LoVo (cell line): Measurements from ENCODE around the gene NDFIP2.
A peak's percentile ranks its signal among the peaks of the same experiment; 100 is the strongest.

Source experiments
- DNase-seq: peaks from one replicate; pipeline ENCODE4 v3.0.0-alpha.2; 2016; ENCODE audit warnings: low spot score

Gene NDFIP2, protein sequence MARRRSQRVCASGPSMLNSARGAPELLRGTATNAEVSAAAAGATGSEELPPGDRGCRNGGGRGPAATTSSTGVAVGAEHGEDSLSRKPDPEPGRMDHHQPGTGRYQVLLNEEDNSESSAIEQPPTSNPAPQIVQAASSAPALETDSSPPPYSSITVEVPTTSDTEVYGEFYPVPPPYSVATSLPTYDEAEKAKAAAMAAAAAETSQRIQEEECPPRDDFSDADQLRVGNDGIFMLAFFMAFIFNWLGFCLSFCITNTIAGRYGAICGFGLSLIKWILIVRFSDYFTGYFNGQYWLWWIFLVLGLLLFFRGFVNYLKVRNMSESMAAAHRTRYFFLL

DNA sequence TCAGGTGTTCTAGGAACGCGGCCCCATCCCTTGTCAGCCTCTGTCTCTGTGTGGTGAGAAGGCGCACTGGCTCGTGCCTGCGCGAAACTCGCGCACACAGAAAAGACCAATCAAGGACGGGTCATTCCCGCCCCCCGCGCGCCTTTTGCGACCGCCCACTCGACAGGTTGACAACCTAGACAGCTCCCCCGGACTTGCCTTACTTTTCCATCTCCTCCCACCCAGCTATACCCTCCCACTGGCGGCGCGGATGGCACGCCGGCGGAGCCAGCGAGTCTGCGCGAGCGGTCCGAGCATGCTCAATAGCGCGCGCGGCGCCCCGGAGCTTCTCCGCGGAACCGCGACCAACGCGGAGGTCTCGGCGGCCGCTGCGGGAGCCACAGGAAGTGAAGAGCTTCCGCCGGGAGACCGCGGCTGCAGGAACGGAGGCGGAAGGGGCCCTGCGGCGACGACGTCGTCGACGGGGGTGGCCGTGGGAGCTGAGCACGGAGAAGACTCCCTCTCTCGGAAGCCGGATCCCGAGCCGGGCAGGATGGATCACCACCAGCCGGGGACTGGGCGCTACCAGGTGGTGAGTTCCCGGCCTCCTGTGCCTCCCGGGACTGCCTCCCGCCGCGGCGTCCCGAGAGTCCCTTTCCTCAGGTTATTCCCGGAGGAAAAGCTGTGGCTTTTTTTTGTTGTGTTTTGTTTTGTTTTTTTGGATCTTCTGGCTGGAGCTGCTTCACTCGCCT lies at the start of gene NDFIP2:
NDFIP2 (plus strand) TSS at position 202 of the 731 bp plus-strand sequence; CDS start at position 251, 49 bp downstream.
- peak; percentile 92 for DNase-seq

DNA sequence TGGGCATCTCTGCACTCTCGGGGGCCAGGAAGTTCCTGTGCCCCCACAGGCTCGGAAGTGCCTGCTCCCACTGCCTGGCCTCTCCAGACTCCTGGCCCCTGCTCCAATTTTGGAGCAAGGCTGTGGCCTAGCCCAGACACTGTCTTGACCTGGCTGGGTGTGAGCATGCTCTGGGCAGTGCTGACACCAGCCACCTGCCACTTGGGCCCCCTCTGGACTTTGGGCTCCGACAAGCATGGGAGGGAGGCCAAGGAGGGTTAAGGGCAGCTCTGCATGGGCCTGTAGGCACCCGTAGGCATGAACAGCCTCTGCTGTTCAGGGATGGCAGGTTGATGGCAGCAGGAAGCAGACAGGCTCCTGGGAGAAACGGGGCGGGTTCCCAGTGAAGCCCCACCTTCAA lies 48.9 kb upstream of the NDFIP2 start:
- DNase-seq: no peak

DNA sequence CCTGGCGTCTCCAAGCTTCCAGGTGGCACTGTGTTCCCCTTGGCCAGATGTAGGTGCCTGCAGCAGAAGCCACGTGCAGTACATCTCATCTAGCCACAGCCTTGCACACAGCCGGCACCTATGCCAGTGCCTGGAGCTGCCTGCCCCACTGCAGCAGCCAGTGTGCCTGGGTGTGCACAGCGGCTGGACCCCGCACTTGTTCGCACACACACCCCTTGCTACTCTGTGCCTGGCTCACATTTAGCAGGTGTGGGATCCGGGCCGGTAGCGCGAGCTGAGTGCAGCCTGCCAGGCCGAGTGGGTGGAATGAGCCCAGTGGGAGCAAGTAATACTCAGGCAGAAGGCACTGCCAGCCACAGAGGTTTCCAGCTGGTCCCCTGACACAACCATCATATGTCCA lies 48.0 kb upstream of the NDFIP2 start:
- DNase-seq: no peak

DNA sequence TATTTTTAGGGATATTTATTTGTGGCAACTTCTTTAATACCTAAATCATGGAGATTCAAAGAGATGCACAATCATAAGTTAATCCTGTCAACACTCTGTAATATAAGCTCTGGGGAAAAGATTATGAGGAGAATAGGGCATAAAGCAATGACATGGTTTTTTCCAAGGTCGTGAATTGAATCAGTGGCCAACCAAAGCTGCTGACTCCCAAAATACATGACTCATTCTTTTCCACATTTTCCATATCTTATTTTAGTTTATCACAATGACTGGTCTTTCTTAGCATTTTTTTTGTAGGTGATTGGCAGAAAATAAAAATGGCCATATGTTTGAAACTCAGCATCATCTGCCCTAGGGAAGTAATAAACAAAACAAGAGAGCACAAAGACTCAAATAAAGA lies 46.4 kb upstream of the NDFIP2 start:
- DNase-seq: no peak

DNA sequence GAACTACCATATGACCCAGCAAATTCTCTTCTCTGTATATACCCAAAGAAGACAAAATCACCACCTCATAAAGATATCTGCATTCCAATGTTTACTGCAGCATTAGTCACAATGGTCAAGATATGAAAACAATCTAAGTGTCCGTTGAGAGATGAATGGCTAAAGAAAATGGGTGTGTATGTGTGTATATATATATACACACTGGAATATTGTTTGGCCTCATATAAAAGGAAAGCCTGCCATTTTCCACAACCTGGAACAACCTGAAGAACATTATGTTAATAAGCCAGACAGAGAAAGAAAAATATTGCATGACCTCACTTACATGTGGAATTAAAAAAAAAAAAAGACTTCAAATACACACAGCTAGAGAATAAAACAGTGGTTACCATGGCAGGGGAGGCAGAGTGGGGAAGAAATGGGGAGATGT lies 45.4 kb upstream of the NDFIP2 start:
- peak; percentile 81 for DNase-seq

DNA sequence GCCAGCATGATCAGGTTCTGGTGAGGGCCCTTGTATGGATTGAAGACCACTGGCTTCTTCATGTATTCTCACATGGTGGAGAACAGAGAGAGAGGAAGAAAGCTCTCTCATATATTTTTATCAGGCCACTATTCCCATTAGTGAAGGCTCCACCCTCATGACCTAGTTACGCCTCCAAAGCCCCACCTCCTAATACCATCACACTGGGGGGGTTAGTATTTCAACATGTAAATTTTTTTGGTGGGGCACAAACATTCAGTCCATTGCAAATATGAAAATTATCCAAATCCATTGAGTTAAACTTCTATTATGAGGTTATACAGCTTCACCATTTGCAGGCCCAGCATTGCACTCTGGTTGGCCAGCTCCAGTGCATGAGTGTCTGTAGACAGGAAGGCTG lies 41.7 kb upstream of the NDFIP2 start:
- no peak for DNase-seq

DNA sequence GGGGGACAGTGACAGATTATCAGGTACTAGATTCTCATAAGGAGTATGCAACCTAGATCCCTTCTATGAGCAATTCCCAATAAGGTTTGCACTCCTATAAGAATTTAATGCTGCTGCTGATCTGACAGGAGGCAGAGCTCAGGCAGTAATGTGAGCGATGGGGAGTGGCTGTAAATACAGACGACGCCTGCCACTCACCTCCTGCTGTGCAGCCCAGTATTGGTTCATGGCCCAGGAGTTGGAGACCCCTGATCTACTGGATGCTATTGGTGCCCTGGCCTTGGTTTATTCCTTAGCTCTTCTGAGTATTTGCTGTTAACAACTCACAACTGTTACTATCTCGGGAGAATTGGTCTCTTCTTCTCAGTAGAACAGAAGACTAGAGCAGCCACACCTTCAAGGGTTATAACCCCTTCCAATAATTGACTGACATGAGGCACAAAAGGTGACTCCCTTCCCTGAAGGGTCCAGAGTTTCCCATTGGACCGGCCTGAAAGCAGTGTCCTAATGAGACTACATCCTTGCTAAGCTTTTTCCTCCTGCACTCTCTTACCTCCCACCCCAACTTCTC lies 39.9 kb upstream of the NDFIP2 start:
- peak; percentile 32 for DNase-seq

DNA sequence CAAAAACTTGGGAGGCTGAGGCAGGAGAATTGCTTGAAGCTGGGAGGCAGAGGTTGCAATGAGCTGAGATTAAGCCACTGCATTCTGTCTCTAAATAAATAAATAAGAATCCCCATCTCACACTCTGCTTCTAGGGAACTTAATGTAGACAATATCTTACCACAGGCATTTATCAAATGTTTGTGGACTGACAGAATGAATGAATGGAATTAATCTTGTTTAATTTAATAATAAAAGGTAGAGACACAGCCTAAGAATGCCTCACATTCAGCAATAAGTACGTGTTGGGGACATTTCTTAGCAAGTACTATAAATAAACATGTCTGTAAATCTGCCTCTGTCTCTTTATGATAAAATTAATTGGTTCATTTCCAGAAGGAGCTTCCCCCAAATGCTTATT lies 38.7 kb upstream of the NDFIP2 start:
- DNase-seq: no peak

DNA sequence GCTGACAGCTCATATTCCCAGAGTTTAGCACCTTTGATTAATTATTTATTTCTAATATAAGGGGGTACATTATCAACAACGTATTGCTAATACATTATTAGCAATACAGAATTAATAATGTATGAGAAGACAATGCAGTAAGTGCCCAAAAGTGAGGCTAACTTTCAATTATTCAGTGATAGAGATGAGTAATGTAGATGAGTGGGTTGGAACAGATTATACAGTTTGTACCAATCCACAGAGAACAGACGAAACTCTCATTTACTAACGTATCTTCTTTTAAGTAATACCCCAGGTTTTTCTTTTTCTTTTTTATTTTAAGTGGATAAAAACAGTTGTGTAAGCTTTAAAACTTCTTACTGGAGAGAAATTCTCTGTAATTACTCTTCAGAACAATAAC lies 38.2 kb upstream of the NDFIP2 start:
- DNase-seq: no peak

DNA sequence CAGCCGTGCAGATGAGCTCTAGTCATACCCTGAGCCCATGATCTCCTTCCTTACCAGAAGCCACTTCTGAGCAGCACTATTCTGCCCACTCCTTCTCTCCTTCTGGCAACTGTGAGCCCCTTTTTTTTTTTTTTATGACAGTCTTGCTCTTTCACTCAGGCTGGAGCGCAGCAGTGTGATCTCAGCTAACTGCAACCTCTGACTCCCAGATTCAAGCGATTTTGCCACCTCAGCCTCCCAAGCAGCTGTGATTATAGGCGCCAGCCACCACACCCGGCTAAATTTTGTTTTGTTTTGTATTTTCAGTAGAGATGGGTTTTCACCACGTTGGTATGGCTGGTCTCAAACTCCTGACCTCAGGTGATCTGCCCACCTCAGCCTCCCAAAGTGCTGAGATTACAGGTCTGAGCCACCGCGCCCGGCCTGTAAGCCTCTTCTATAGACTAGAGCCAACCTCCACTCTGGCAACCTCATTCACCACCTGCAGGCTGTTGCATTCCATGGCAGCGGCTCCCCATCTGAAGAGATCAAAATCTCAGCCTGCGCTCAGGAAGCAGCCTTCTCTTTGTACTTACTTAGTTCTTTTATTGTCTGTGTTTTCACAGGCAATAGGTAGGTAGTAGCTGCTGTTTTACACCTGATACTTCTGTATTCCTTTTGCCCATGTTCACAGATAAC lies 34.8 kb upstream of the NDFIP2 start:
- DNase-seq: no peak

DNA sequence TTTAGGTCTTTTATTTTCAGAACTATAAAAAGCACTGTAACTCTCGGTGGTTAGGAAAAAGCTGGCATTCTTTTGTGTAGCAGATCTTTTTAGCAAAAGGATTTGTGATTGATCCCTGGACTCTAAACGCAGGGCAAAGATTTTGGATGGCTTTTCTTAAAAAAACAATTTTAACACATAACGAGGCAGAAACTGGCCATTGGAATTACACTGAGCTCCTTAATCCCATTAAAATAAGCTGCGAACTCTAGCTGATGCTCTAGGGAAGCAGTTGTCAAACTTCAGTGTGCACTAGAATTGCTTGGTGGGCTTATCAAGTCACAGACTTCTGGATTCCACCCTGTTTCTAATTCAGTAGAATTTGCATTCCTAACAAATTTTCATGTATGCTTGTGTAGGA lies 33.8 kb upstream of the NDFIP2 start:
- DNase-seq: no peak

DNA sequence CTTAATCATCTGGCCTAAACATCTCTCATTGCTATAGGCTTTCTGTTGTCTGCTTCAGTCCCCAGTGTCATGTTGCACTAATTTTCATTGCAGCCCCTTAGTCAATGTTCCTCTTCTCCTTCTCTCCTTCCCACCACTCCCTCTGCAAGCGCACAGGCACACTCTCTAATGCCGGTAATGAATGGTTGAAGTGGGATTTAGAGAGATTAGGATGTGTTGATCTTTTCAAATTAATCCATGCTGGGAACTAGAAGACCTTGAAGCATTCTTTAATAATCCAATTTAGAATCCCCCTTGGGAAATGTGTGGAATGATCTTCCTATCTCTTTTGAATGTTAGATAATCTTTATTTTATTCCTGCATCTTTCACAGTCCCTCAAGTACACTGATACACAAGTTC lies 33.2 kb upstream of the NDFIP2 start:
- no peak for DNase-seq

DNA sequence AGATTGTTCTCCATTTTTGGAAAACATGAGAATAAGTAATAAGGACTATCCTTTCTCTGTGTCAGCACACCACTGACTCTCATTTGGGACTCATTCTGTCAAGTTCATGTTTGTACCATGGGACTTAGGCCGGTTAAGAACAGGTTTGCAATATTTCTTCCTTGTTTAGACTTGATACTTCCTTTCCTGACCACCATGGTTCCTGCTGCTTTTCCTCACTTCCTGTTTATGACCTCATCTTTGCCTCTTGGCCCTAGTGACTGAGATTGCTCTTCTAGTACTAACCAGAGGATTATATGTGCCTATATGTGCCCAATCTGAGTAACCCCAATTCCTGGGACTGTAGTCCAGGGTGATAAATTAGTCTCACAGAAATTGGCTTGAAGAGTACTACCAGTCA lies 32.5 kb upstream of the NDFIP2 start:
- no peak for DNase-seq

DNA sequence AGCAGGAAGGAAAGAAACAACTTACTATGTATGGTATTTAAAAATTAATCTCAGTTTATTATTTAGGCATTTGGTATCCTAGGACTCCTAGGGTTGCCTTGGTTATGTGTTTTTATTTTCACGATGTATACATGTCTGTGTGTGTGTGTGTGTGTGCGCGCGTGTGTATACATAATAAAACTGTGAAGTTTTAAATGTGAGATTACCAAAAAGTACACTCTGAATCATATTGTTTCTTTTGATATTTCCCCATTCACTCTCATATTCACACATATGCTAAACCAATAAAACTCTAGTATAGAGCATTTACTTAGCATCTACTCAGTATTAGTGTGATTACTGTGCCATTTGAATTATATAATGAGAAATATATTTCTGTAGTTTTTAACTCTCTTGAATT lies 30.8 kb upstream of the NDFIP2 start:
- DNase-seq: no peak

DNA sequence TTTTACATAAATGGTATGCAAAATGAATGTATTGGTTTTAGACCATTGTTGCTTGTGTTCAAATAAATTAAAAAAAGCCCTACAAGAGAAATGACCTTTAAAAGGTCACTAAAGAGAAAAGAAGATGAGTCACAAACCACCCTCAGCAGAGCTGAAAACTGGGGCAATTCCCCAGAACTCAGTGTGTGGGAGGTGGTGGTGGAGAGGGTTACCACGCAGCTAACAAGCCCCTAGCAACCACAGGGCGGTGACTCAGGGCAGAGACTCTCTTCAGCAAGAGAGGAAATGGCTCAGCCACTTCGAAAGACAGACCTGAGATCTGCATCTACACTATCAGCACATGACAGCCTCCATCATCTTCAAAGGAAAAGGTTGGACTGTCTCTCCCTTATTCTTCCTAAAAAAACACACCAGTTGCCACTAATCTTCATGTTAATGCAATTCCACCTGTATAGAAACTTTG lies 29.4 kb upstream of the NDFIP2 start:
- DNase-seq: no peak

DNA sequence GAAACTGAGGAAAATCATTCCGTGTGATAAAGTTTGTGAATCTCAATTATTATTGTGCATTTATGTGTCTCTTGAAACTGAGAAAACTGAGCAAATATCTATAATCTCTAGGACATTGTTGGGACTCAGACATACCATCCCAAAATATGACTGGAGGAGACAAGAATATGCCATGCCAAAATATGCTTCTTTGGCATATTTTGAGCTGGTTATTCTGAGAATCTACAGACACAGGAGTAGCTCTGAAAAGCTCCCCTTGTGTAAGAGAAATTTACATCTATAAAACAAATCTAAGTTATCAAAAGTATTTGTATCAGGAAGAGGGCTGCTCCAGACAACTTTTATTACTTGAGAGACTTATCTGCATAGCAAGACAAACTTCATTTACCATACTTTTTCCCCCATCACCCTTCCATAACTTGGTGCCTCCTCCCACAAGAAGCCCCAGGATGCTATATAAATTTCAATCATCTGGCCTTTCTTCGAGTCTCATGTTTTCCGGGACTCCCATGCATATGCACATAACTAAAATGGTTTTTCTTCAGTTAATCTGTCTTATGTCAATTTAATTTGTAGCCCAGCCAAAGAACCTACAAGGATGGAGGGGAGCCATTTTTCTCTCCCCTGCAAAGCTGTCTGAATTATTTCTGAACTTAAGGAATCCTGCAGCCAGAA lies 28.6 kb upstream of the NDFIP2 start:
- no peak for DNase-seq

DNA sequence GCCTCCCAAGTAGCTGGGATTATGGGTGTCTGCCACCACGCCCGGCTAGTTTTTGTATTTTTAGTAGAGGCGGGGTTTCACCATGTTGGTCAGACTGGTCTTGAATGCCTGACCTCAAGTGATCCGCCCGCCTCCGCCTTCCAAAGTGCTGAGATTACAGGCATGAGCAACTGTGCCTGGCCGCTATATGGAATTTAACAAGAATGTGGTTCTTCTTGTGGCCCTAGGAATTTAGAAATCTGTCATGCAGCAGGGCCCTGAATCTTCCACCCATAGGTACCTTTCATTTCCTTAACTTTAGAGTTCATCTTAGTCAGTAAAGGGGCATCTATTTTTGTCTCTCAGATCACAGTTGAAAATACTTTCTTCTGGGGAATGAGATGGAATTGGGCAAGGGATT lies 25.6 kb upstream of the NDFIP2 start:
- DNase-seq: no peak

DNA sequence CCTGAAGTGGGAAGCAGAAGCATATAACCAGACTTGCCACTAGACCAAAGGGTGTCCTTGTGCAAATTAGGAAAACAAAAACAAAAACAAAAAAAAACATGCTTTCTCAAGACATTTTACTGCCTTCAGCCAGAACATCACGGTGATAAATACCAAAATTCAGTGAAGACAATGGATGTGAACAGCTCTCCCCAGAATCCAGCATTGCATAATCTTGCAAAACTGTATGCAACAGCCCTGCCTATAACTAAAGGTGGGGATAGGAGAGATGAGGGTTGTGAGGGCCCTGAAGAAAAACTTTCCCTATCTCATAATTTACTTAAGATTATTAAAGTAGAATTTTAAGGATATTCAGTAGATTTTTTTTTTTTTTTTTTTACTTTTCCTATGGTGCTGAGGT lies 24.9 kb upstream of the NDFIP2 start:
- no peak for DNase-seq

DNA sequence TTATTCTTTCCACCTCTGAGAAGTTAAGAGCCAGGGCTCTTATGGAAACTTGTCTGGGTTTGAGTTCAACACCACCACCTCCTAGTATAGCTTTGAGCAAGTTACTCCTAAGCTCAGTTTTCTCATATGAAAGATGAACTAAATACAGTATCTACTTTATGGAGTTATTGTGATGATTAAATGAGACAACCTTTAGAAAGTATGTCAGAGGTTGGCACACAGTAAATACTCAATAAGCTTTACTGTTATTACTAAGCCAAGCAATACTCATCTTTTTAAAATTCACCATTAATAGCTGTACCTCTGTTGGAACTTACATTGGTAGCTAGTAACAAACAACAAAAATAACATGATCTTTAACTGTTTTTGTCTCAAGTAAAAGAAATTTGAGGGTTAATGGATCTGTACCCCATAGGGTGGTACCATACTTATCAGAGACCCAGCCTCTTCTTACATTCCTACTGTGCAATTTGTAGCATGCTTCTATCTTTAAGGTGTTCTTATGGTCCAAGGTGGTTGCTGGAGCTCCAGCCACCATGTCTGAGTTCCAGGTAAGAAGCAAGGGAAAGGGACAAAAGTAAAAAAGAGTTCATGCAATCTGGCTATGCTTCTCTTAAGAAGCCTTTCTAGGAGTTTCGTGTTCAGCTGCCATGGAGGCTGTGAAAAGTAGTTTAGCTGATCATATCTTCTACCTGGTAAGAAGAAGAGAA lies 24.1 kb upstream of the NDFIP2 start:
- DNase-seq: no peak

DNA sequence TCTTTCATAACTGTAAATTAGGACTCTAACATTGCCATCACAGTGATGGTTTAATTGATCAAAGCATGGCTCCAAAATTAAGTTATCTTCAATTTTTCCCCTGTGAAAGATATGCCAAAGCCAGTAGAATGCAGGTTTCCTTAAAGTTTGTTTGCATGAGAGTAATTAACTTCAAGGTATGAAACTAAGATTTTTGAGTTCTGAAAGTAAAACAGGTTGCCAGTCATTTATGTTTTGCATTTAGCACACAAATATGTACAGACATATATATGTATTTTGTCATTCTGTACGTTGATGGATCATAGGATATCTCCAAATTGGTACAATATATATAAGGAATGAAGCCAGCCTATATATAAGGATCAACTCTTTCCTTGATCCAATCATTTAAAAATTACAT lies 23.6 kb upstream of the NDFIP2 start:
- no peak for DNase-seq

DNA sequence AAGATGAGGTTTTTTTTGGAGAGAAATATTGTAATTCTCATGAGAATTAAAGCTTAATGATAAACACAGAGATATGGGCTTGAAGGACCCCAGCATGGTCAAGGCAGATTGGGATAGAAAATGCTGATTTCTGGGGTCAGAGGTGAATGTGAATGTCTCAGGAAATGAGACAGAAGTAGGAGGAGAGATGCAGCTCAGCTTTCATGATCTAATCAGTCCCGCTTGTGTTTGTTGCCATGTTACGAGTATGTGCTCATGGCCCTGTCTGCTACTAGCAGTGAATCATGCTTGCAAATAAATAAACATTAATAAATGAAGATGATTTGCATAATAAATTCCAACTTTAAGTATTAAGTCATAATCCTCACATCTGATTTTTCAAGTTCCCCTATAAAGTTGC lies 23.0 kb upstream of the NDFIP2 start:
- DNase-seq: no peak

DNA sequence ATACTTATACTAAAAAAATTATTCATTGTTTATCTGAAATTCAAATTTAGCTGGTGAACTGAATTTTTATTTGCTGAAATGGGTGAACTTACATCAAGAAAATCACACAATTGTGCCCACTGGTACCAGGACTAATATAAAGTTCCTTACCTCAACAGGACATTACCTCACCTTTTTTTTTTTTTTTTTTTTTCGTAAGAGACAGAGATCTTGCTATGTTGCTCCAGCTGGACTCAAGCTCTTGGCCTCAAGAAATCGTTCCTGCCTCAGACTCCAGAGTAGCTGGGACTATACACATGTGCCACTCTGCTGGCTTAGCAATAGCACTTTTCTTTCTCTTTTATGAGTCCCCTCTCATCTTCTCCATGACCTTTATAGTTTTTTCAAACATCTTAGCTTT lies 22.5 kb upstream of the NDFIP2 start:
- no peak for DNase-seq
